NCI-H748 (cell line): ENCODE data around the gene HBQ1.
"Not testable (repeated sequence)": the region's sequence is repeated elsewhere in the genome, so short reads cannot be mapped to it uniquely, and the experiment has no call there.

Experiments
- DNase-seq: peaks from one replicate; lab custom pipeline; 2025; ENCODE audit not compliant: unreplicated experiment; lab: John Stamatoyannopoulos, UW

Gene HBQ1

GRCh38 chr16:180101-180675 is at the start of gene HBQ1:
Gene HBQ1, plus strand, starts transcription at chr16:180459. Its CDS starts 28 bp downstream, at chr16:180487.
- DNase-seq = no peak

- DNase-seq = no peak
Measured at GRCh38 chr16:130533-131173, 49.6 kb upstream of the HBQ1 start.

GRCh38 chr16:132120-132519 is 48.1 kb upstream of the HBQ1 start:
- no peak for DNase-seq

- DNase-seq = no peak
Measured at GRCh38 chr16:133716-134115, 46.5 kb upstream of the HBQ1 start.

- DNase-seq = peak; percentile 21
Measured at GRCh38 chr16:138049-138417, 42.2 kb upstream of the HBQ1 start.

GRCh38 chr16:140175-140857 is 39.9 kb upstream of the HBQ1 start:
- no peak for DNase-seq

- no peak for DNase-seq
Measured at GRCh38 chr16:142405-142967, 37.8 kb upstream of the HBQ1 start.

GRCh38 chr16:143047-143446 is 37.2 kb upstream of the HBQ1 start:
- no peak for DNase-seq

GRCh38 chr16:143456-143855 is 36.8 kb upstream of the HBQ1 start:
- no peak for DNase-seq

GRCh38 chr16:144797-145252 is 35.4 kb upstream of the HBQ1 start:
- no peak for DNase-seq

GRCh38 chr16:146646-147045 is 33.6 kb upstream of the HBQ1 start:
- no peak for DNase-seq

- no peak for DNase-seq
Measured at GRCh38 chr16:149024-149660, 31.1 kb upstream of the HBQ1 start.

GRCh38 chr16:152141-153128 is 27.8 kb upstream of the HBQ1 start, which contains the start of gene HBZ:
Gene HBZ, plus strand, starts transcription at chr16:152644. Its CDS starts 266 bp downstream, at chr16:152910.
- DNase-seq = no peak

GRCh38 chr16:153129-153521 is 27.1 kb upstream of the HBQ1 start:
- not testable (repeated sequence) for DNase-seq

GRCh38 chr16:153550-154216 is 26.6 kb upstream of the HBQ1 start:
- not testable (repeated sequence) for DNase-seq

- DNase-seq = peak; percentile 64
Measured at GRCh38 chr16:154217-155030, 25.8 kb upstream of the HBQ1 start.

GRCh38 chr16:155031-155398 is 25.2 kb upstream of the HBQ1 start:
- DNase-seq = no peak

GRCh38 chr16:159136-159849 is 21.0 kb upstream of the HBQ1 start:
- no peak for DNase-seq
